ES-I3 (cell line): Measurements from ENCODE around the gene EDN2.
A peak's percentile ranks its signal among the peaks of the same experiment; 100 is the strongest.

Source experiments
- H3K36me3 ChIP-seq: 2 replicates; pipeline ENCODE4 v1.6.1; 2013; ENCODE audit warnings: mild to moderate bottlenecking, low read length, control low read depth, moderate library complexity; ENCODE audit not compliant: insufficient read depth
- H3K4me1 ChIP-seq: 2 replicates; pipeline ENCODE4 v1.6.1; 2013; ENCODE audit warnings: mild to moderate bottlenecking, control low read depth, low read length; ENCODE audit not compliant: insufficient read depth
- H3K9ac ChIP-seq: 2 replicates; pipeline ENCODE4 v1.6.1; 2013; ENCODE audit warnings: low read depth, mild to moderate bottlenecking, low read length, moderate library complexity
- H3K9me3 ChIP-seq: 2 replicates; pipeline ENCODE4 v1.6.1; 2013; ENCODE audit warnings: mild to moderate bottlenecking, low read length, moderate library complexity; ENCODE audit not compliant: control insufficient read depth, insufficient read depth

The EDN2 gene

DNA sequence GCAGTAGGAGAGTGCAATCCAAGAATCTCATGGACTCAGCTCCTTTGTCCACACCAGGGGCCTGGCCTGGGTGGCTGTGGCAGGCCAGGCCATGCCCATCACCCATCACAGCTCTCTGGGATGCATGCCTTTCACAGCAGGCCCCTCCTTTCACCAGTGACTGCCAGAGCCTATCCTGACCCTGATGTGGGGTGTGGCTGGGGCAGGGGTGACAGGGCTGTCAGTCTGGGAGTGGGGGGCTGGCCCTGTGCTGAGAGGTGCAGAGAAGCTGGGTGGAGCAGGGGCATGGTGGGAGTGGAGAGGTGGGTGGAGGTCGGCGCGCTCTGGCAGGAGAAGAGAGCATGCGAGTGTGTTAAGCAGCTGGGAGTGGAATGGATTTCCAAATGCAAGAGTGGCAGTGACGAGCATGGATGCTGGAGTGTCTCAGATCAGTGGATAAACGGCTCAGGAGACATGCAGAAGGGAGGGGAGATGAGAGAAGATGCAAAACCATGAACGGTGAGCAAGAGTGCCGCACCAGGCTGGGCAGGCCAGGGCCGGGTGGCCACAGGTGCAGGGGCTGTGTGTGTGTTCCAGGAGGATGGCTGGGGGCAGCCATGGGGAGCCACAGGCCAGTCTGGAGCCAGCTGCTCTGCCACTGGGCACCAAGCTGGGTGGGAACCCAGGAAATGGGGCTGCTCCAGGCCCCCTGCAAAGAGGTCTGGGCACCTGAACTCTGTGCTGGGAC, 39.6 kb upstream of the EDN2 start:
- Histone ChIP-seq H3K9me3 (no peaks in the 10 kb centered on the region), H3K9ac (no peak overlapping the region), H3K4me1 (no peaks in the 10 kb centered on the region; the same call in 1 of the 2 replicates), H3K36me3 (no peaks in the 10 kb centered on the region)

DNA sequence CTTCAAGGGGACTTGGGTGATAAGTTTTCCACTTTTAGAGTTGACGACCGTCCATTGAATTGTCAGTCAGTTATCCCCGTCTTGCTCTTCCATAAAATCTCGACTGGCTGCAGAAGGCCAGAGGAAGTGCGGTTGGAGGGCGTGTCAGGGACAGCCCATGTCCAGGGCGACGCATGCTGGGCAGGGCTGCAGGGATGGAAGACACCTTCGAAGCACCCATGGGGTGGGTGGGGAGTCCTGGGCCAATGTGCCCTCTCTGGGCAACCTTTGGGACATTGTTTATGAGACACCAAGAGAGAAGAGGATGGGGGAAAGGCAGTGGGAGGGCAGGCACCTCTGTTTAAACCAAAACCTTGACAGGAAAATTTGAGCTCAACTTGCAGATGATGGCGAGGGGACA, 38.6 kb upstream of the EDN2 start:
- Histone ChIP-seq H3K9me3 (no peaks in the 10 kb centered on the region), H3K9ac (no peak overlapping the region), H3K36me3 (no peaks in the 10 kb centered on the region), H3K4me1 (no peaks in the 10 kb centered on the region; the same call in 1 of the 2 replicates)

- no peak overlapping the region for H3K9ac ChIP-seq
- H3K4me1 ChIP-seq, result no peaks in the 10 kb centered on the region; the same call in 1 of the 2 replicates
- H3K9me3 ChIP-seq, result no peaks in the 10 kb centered on the region
- no peaks in the 10 kb centered on the region for H3K36me3 ChIP-seq
Measured at GRCh38 chr1:41521766-41522165, 37.3 kb upstream of the EDN2 start.

GRCh38 chr1:41520951-41521752, 36.7 kb upstream of the EDN2 start:
- no peaks in the 10 kb centered on the region; the same call in 1 of the 2 replicates for H3K4me1 ChIP-seq
- no peak overlapping the region for H3K9ac ChIP-seq
- no peaks in the 10 kb centered on the region for H3K36me3 ChIP-seq
- H3K9me3 ChIP-seq, result no peaks in the 10 kb centered on the region

DNA sequence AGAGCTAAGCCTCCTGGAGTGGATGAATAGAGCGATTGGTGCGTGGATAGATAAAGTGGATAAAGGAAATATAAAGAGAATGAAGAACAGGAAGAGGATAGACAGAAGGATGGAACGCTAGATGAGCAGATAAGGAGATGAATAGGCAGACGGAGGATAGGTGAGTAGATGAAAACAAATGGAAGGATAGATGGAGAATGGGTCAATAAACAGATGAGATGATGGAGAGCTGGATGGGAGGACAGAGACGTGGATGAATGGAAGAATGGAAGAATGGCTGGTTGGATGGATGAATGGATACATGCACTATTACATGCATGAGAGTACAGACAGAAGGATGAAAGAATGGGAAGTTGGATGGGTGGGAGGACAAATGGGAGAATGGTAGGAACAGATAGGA, 35.2 kb upstream of the EDN2 start:
- Histone ChIP-seq H3K9me3 (no peaks in the 10 kb centered on the region), H3K9ac (no peak overlapping the region), H3K4me1 (peaks cover 9% of the 10 kb centered on the region), H3K36me3 (no peaks in the 10 kb centered on the region)

DNA sequence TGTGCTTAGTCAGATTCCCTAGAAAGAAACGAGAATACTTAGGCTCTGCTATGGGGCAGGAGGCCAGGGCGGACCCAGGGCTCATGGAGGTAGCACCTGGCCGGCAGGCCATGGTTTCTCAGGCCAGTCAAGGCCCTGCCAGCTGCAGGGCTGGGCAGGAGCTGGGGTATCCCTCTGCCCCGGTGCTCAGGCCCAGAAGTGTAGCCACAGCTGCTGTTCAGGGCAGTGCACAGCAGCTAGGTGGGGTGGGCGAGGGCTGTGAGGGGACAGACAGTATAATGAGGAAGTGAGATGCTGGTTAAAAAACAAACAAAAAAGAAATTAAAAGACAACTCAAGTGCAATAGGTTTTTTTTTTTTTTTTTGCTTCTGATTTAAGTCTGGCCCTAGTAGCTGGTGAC, 34.0 kb upstream of the EDN2 start:
- peaks cover 9% of the 10 kb centered on the region for H3K4me1 ChIP-seq
- H3K9ac ChIP-seq, result no peak overlapping the region

GRCh38 chr1:41517062-41517438, 32.6 kb upstream of the EDN2 start:
- H3K36me3 ChIP-seq, result no peaks in the 10 kb centered on the region
- H3K9me3 ChIP-seq, result no peaks in the 10 kb centered on the region
- H3K4me1 ChIP-seq, result peaks cover 9% of the 10 kb centered on the region
- H3K9ac ChIP-seq, result no peak overlapping the region

More for the DNA sequence above, 34.0 kb upstream of the EDN2 start:
- no peaks in the 10 kb centered on the region for H3K9me3 ChIP-seq
- H3K36me3 ChIP-seq, result no peaks in the 10 kb centered on the region

DNA sequence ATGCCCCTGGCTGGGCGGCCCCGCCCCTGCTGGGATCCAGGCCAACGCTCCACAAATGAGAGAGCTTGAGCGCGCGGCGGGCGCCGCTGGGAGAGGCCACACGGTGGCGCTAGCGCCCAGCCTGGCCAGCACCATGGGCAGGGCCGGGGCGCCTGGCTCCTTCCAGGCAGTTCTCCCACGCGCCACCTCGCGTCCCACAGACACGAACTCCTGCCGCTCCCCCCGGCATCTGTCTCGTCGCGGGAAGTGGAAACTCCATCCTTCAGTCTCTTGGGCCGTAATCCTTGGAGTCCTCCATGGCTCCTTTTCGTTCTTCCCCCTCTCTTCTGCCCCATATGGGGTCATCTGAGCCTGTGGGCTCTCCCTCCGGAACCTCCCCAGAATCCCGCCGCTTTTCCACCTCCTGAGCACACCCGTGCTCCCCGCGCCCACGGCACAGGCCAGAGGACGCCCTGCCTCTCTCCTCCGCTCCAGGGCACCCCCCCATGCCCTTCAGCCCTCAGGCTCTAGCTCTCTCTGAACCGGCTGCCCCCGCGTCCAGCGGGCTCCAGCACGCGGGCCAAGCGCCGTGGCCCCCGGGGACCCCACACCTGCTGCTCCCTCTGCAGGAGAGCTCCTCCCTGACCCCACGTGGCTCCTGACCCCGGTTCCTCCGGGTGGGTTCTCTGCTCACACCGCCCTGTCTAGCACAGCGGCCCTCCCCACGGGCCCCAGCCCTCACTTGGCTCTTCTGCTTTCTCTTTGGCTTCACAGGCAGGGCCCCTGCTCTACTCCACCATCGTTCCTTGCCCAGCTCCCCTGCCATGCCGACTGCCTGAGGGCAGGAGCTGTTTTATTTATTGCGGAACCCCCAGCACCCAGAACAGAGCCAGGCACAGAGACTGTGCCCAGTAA, 31.9 kb upstream of the EDN2 start:
- H3K9ac ChIP-seq, result peak overlapping the region; percentile 51; the same call in 1 of the 2 replicates
- no peaks in the 10 kb centered on the region for H3K9me3 ChIP-seq
- H3K4me1 ChIP-seq, result peaks cover 9% of the 10 kb centered on the region
- no peaks in the 10 kb centered on the region for H3K36me3 ChIP-seq

GRCh38 chr1:41515778-41516167, 31.3 kb upstream of the EDN2 start:
- Histone ChIP-seq H3K9ac (no peak overlapping the region), H3K4me1 (peaks cover 9% of the 10 kb centered on the region), H3K36me3 (no peaks in the 10 kb centered on the region), H3K9me3 (no peaks in the 10 kb centered on the region)

DNA sequence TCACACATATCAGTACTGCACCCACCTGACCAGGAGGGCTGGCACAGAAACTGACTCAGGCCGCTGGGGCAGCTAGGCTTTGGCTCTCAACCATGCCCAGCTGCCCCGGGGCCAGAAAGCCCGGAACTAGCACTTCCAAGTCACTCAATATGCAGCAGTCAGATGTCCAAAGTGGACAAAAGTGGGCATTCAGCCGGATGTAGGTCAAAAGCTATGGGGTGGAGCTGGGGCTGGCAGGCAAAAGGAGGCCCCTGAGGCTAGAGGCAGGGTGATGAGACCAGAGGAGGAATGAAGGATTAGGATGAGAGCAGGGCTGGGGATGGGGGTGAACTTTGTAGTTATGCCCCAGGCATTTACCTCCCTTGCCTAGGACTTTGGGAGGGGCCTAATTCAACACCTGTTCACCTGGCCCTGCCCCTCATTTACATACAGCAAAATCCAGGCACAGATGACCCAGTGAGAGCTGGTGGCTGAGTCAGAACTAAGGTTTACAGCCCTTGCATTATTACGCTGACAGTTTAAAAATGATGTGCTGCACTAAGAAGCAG, 30.7 kb upstream of the EDN2 start:
- Histone ChIP-seq H3K4me1 (peaks cover 9% of the 10 kb centered on the region), H3K9me3 (no peaks in the 10 kb centered on the region), H3K9ac (no peak overlapping the region), H3K36me3 (no peaks in the 10 kb centered on the region)

DNA sequence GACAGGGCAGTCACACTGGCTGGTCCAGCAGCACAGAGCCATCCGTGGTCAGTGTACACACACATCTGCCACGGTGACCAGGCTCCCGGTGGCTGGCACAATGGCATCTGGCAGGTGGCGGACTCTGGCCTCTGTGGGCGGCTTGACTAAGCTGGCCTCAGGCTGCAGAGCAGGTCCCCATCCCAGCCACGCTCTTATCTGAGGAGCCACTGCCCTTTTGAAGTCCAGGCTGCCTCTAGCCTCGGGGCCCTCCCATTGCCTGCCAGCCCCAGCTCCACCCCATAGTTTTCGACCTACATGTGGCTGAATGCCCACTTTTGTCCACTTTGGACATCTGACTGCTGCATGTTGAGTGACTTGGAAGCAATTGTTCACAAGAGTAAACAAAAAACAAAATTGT, 29.9 kb upstream of the EDN2 start:
- Histone ChIP-seq H3K9me3 (no peaks in the 10 kb centered on the region), H3K36me3 (no peaks in the 10 kb centered on the region), H3K9ac (no peak overlapping the region), H3K4me1 (peaks cover 9% of the 10 kb centered on the region)

GRCh38 chr1:41513383-41513735, 28.9 kb upstream of the EDN2 start:
- Histone ChIP-seq H3K36me3 (no peaks in the 10 kb centered on the region), H3K9me3 (no peaks in the 10 kb centered on the region), H3K4me1 (peaks cover 9% of the 10 kb centered on the region), H3K9ac (no peak overlapping the region)

- Histone ChIP-seq H3K36me3 (no peaks in the 10 kb centered on the region), H3K4me1 (peaks cover 9% of the 10 kb centered on the region), H3K9ac (no peak overlapping the region), H3K9me3 (no peaks in the 10 kb centered on the region)
Measured at GRCh38 chr1:41512701-41513382, 28.4 kb upstream of the EDN2 start.

- Histone ChIP-seq H3K9me3 (no peaks in the 10 kb centered on the region), H3K9ac (no peak overlapping the region), H3K4me1 (peaks cover 15% of the 10 kb centered on the region), H3K36me3 (no peaks in the 10 kb centered on the region)
Measured at GRCh38 chr1:41511239-41511540, 26.7 kb upstream of the EDN2 start.
